Liver (tissue), 9 donors: ENCODE results near the gene MRPS24. TPM values are rescaled to one million over a fixed set of nuclear protein-coding genes. Genes with fewer than 3 reads are reported as not detected.

Experiments used
- DNase-seq: peaks from one replicate; pipeline ENCODE4 v3.0.0-alpha.2; 2017; ENCODE audit warnings: low spot score
- H3K27ac ChIP-seq, 2 donors: one replicate each; pipeline ENCODE4 v1.7.0; 2013; ENCODE audit warnings: inconsistent platforms in 2 of 2, low read length in 2 of 2, control low read depth in 1 of 2, low read depth in 1 of 2, mild to moderate bottlenecking in 1 of 2
- H3K27me3 ChIP-seq, 4 donors: one replicate each; pipeline versions ENCODE4 v1.6.1 to v1.7.0; 2013; ENCODE audit warnings: low read length in 3 of 4, inconsistent platforms in 1 of 4, mild to moderate bottlenecking in 1 of 4, moderate library complexity in 1 of 4; ENCODE audit not compliant: control insufficient read depth in 4 of 4, insufficient read depth in 4 of 4
- H3K36me3 ChIP-seq, 4 donors: one replicate each; pipeline versions ENCODE4 v1.6.1 to v1.7.0; 2013; ENCODE audit warnings: low read length in 3 of 4, mild to moderate bottlenecking in 3 of 4, low read depth in 1 of 4, moderate library complexity in 1 of 4; ENCODE audit not compliant: control insufficient read depth in 4 of 4, insufficient read depth in 3 of 4
- H3K4me1 ChIP-seq, 4 donors: one replicate each; pipeline versions ENCODE4 v1.6.1 to v1.7.0; 2013; ENCODE audit warnings: low read length in 3 of 4, mild to moderate bottlenecking in 3 of 4, moderate library complexity in 1 of 4; ENCODE audit not compliant: control insufficient read depth in 4 of 4, insufficient read depth in 4 of 4
- H3K4me3 ChIP-seq, 3 donors: one replicate each; pipeline versions ENCODE4 v1.6.1 to v1.7.0; 2013; ENCODE audit warnings: low read length in 3 of 3, control low read depth in 1 of 3, low read depth in 1 of 3, mild to moderate bottlenecking in 1 of 3
- H3K9ac ChIP-seq, 2 donors: one replicate each; pipeline ENCODE4 v1.7.0; 2013; ENCODE audit warnings: low read length in 2 of 2, mild to moderate bottlenecking in 2 of 2, moderate library complexity in 2 of 2, control low read depth in 1 of 2, low read depth in 1 of 2
- H3K9me3 ChIP-seq, 4 donors: one replicate each; pipeline versions ENCODE4 v1.6.1 to v1.7.0; 2013; ENCODE audit warnings: low read length in 3 of 4; ENCODE audit not compliant: control insufficient read depth in 4 of 4
- CTCF ChIP-seq: fragments of 150-350 bp; IDR thresholded peaks from 2 replicates; pipeline ENCODE4 v1.5.1; 2017; ENCODE audit warnings: improper control_type of control experiment, low read depth, low read length; ENCODE audit not compliant: missing input control
- FOXA1 ChIP-seq: IDR thresholded peaks from 2 replicates; pipeline ENCODE4 v1.6.1; 2016; ENCODE audit warnings: antibody characterized with exemption
- FOXA2 ChIP-seq: IDR thresholded peaks from 2 replicates; pipeline ENCODE4 v1.6.1; 2016; ENCODE audit warnings: antibody characterized with exemption
- GABPA ChIP-seq, 2 donors: IDR thresholded peaks in 1 of 2; conservative IDR thresholded peaks in 1 of 2; 2 replicates each; pipeline ENCODE4 v1.6.1; 2016; ENCODE audit warnings: antibody characterized with exemption in 2 of 2, mild to moderate bottlenecking in 1 of 2, moderate library complexity in 1 of 2
- HNF4A ChIP-seq, 2 donors: conservative IDR thresholded peaks; 2 replicates each; pipeline ENCODE4 v1.6.1; 2016; ENCODE audit warnings: antibody characterized with exemption in 2 of 2, mild to moderate bottlenecking in 2 of 2
- HNF4G ChIP-seq: IDR thresholded peaks from 2 replicates; pipeline ENCODE4 v1.6.1; 2016; ENCODE audit warnings: antibody characterized with exemption
- JUND ChIP-seq, 2 donors: IDR thresholded peaks; 2 replicates each; pipeline ENCODE4 v1.6.1; 2016; ENCODE audit warnings: antibody characterized with exemption in 2 of 2
- NR2F2 ChIP-seq: IDR thresholded peaks from 2 replicates; pipeline ENCODE4 v1.6.1; 2016; ENCODE audit warnings: antibody characterized with exemption
- RXRA ChIP-seq, 2 donors: IDR thresholded peaks; 2 replicates each; pipeline ENCODE4 v1.6.1; 2017 to 2018; ENCODE audit warnings: antibody characterized with exemption in 2 of 2, mild to moderate bottlenecking in 1 of 2
- SP1 ChIP-seq: IDR thresholded peaks from 2 replicates; pipeline ENCODE4 v1.6.1; 2018; ENCODE audit warnings: antibody characterized with exemption, mild to moderate bottlenecking
- TAF1 ChIP-seq: conservative IDR thresholded peaks from 2 replicates; pipeline ENCODE4 v1.6.1; 2016; ENCODE audit warnings: antibody characterized with exemption, mild to moderate bottlenecking
- YY1 ChIP-seq: IDR thresholded peaks from 2 replicates; pipeline ENCODE4 v1.6.1; 2016; ENCODE audit warnings: antibody characterized with exemption, mild to moderate bottlenecking
- WGBS: extraction: QIAGEN DNeasy Blood & Tissue Kit; methylation state at CpG from one replicate; pipeline ENCODE4 v1.1.7; 2013; 5-methylcytosine and 5-hydroxymethylcytosine counted together
- polyA plus RNA-seq, 2 donors: library from polyadenylated mRNA; stranded (reverse) in 1 of 2; unstranded in 1 of 2; fragments of 200-250 nt in 1 of 2; fragments of >200 nt in 1 of 2; fragmentation: Nextera tagmentation in 1 of 2; extraction: Ambion mirVana in 1 of 2; gene quantifications; one replicate each; pipeline versions ENCODE4 v1.2.1 to v1.2.3, GENCODE V29; 2013 to 2015
- total RNA-seq, 2 donors: library from RNA; depleted of rRNA; stranded (reverse); fragments of >200 nt; gene quantifications; one replicate each; pipeline ENCODE4 v1.2.3, GENCODE V29; 2014
- TF ChIP-seq, protein P1 (sequence below): IDR thresholded peaks from 2 replicates; pipeline ENCODE4 v1.6.1; 2016; ENCODE audit warnings: antibody characterized with exemption
- TF ChIP-seq, protein P2 (sequence below): IDR thresholded peaks from 2 replicates; pipeline ENCODE4 v1.6.1; 2016; ENCODE audit warnings: antibody characterized with exemption
- TF ChIP-seq, protein P3 (sequence below): IDR thresholded peaks from 2 replicates; pipeline ENCODE4 v1.6.1; 2016; ENCODE audit warnings: antibody characterized with exemption, mild to moderate bottlenecking
- donor health status: healthy.
- donor health status: healthy.
- donor health status: healthy.
- donor health status: healthy.
- donor health status: healthy.

The MRPS24 gene
- total and polyA plus RNA-seq, 4 donors: 38.7 to 177 (median 82.3) TPM

GRCh38 chr7:43915907-43916306 lies 46.6 kb upstream of the MRPS24 start:
- Histone ChIP-seq H3K4me3 (no peak overlapping the region), H3K36me3 (no peaks in the 10 kb centered on the region), H3K9me3 (no peaks in the 10 kb centered on the region), H3K9ac (no peak overlapping the region), H3K27ac (no peak overlapping the region), H3K4me1 (peaks cover 0 to 6% (median 6%) of the 10 kb centered on the region in 4 donors), H3K27me3 (no peaks in the 10 kb centered on the region)
- DNase-seq: no peak
- WGBS: 97% methylated on average over 5 of the region's 5 CpGs
- no peak for TF ChIP-seq FOXA2
- TF ChIP-seq, protein P1, sequence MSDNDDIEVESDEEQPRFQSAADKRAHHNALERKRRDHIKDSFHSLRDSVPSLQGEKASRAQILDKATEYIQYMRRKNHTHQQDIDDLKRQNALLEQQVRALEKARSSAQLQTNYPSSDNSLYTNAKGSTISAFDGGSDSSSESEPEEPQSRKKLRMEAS: no peak
- TF ChIP-seq, protein P2, sequence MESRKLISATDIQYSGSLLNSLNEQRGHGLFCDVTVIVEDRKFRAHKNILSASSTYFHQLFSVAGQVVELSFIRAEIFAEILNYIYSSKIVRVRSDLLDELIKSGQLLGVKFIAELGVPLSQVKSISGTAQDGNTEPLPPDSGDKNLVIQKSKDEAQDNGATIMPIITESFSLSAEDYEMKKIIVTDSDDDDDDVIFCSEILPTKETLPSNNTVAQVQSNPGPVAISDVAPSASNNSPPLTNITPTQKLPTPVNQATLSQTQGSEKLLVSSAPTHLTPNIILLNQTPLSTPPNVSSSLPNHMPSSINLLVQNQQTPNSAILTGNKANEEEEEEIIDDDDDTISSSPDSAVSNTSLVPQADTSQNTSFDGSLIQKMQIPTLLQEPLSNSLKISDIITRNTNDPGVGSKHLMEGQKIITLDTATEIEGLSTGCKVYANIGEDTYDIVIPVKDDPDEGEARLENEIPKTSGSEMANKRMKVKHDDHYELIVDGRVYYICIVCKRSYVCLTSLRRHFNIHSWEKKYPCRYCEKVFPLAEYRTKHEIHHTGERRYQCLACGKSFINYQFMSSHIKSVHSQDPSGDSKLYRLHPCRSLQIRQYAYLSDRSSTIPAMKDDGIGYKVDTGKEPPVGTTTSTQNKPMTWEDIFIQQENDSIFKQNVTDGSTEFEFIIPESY: no peak

GRCh38 chr7:43914795-43915194 lies 45.5 kb upstream of the MRPS24 start:
- TF ChIP-seq SP1 (no peak), FOXA1 (no peak), HNF4A (conservative IDR thresholded peaks at IDR 0.05) (no peak), NR2F2 (no peak), CTCF (no peak), TAF1 (no peak), RXRA (IDR thresholded peaks at IDR 0.05) (no peak), JUND (IDR thresholded peaks at IDR 0.05) (no peak), YY1 (no peak), GABPA (IDR thresholded peaks at IDR 0.05 in 1 of 2, conservative IDR thresholded peaks at IDR 0.05 in 1 of 2) (no peak), FOXA2 (no peak), HNF4G (no peak)
- TF ChIP-seq, protein P1: no peak
- TF ChIP-seq, protein P2: no peak
- TF ChIP-seq, protein P3, sequence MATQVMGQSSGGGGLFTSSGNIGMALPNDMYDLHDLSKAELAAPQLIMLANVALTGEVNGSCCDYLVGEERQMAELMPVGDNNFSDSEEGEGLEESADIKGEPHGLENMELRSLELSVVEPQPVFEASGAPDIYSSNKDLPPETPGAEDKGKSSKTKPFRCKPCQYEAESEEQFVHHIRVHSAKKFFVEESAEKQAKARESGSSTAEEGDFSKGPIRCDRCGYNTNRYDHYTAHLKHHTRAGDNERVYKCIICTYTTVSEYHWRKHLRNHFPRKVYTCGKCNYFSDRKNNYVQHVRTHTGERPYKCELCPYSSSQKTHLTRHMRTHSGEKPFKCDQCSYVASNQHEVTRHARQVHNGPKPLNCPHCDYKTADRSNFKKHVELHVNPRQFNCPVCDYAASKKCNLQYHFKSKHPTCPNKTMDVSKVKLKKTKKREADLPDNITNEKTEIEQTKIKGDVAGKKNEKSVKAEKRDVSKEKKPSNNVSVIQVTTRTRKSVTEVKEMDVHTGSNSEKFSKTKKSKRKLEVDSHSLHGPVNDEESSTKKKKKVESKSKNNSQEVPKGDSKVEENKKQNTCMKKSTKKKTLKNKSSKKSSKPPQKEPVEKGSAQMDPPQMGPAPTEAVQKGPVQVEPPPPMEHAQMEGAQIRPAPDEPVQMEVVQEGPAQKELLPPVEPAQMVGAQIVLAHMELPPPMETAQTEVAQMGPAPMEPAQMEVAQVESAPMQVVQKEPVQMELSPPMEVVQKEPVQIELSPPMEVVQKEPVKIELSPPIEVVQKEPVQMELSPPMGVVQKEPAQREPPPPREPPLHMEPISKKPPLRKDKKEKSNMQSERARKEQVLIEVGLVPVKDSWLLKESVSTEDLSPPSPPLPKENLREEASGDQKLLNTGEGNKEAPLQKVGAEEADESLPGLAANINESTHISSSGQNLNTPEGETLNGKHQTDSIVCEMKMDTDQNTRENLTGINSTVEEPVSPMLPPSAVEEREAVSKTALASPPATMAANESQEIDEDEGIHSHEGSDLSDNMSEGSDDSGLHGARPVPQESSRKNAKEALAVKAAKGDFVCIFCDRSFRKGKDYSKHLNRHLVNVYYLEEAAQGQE: no peak
- 94% methylated on average over 5 of the region's 5 CpGs for WGBS
- no peak overlapping the region for H3K9ac ChIP-seq
- H3K27ac ChIP-seq: no peak overlapping the region
- H3K4me1 ChIP-seq: no peaks in the 10 kb centered on the region
- no peaks in the 10 kb centered on the region for H3K36me3 ChIP-seq
- H3K27me3 ChIP-seq: no peaks in the 10 kb centered on the region
- no peak overlapping the region for H3K4me3 ChIP-seq
- DNase-seq: no peak
- H3K9me3 ChIP-seq: no peaks in the 10 kb centered on the region
